Subcutaneous abdominal adipose tissue (tissue), 5 donors: ENCODE data around the gene C10orf88.

Experiments used
- H3K27ac ChIP-seq: one replicate; pipeline ENCODE4 v1.7.0; 2013; ENCODE audit warnings: low read depth, mild to moderate bottlenecking, inconsistent platforms, low read length, moderate library complexity
- H3K27me3 ChIP-seq, 5 donors: one replicate each; pipeline ENCODE4 v1.7.0; 2013; ENCODE audit warnings: low read length in 5 of 5, inconsistent platforms in 1 of 5; ENCODE audit not compliant: control insufficient read depth in 5 of 5, insufficient read depth in 4 of 5
- H3K36me3 ChIP-seq, 5 donors: one replicate each; pipeline ENCODE4 v1.7.0; 2013; ENCODE audit warnings: low read length in 5 of 5; ENCODE audit not compliant: control insufficient read depth in 5 of 5, insufficient read depth in 5 of 5
- H3K4me1 ChIP-seq, 5 donors: one replicate each; pipeline ENCODE4 v1.7.0; 2013; ENCODE audit warnings: low read length in 5 of 5, mild to moderate bottlenecking in 3 of 5, moderate library complexity in 1 of 5; ENCODE audit not compliant: control insufficient read depth in 5 of 5, insufficient read depth in 5 of 5
- H3K4me3 ChIP-seq, 5 donors: one replicate each; pipeline ENCODE4 v1.7.0; 2013; ENCODE audit warnings: low read length in 5 of 5, low read depth in 1 of 5
- H3K9ac ChIP-seq, 5 donors: one replicate each; pipeline ENCODE4 v1.7.0; 2013; ENCODE audit warnings: low read length in 5 of 5, mild to moderate bottlenecking in 4 of 5, moderate library complexity in 3 of 5
- H3K9me3 ChIP-seq, 5 donors: one replicate each; pipeline ENCODE4 v1.7.0; 2013; ENCODE audit warnings: low read length in 5 of 5; ENCODE audit not compliant: control insufficient read depth in 5 of 5
- donor health status: healthy.
- donor health status: healthy.
- donor health status: healthy.
- donor health status: healthy.
- donor health status: healthy.

Gene C10orf88

DNA sequence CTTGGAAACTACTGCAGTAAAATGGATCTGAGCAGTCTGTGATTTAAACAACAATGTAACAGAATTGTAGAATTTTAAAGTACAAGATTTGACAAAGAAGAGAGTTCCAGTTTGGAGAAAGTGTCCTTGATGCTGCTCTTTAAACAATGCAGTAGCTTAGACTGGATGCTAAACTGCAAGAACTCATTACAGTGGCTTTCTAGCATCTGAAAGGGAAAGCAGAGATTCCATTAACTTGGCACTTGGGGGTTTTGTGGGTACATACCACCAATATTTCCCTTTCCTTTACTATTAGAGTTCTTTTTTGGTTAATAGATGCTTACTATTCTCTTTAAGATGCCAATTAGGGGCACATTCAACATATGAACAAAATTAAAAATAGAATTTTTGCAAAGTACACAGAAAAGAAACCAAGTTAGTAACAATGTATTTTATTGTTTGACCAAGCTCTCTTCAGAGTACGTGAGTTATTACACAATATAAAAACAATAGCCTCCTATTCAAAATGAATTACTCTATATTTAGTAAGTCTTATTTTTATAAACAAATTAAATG lies 38.1 kb upstream of the C10orf88 start:
- no peak overlapping the region for H3K27ac ChIP-seq
- H3K27me3 ChIP-seq, result no peaks in the 10 kb centered on the region
- H3K4me1 ChIP-seq, result no peaks in the 10 kb centered on the region
- no peak overlapping the region for H3K4me3 ChIP-seq
- H3K36me3 ChIP-seq, result peaks cover 22 to 38% (median 31%) of the 10 kb centered on the region in 5 donors
- no peak overlapping the region for H3K9ac ChIP-seq
- H3K9me3 ChIP-seq, result no peaks in the 10 kb centered on the region

DNA sequence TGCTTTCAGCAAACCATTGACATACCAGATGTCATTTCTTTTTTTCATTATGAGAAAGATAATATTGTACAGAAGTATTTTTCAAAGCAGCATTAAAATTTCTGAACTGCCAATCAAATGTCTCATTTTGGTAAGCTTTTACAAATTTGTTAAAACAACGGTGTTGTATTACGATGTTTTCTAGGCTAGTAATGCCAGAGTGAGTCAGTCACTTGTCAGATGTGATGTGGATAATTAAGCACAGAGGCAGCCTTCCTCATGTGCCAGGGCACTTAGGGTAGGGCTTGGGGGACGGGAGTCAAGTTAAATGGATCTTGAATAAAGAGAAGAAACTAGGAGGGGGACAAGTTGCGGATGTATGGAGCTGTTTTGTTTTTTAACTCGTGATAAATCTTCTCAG lies 36.3 kb upstream of the C10orf88 start:
- no peaks in the 10 kb centered on the region for H3K4me1 ChIP-seq
- H3K36me3 ChIP-seq, result peaks cover 12 to 29% (median 26%) of the 10 kb centered on the region in 5 donors
- no peak overlapping the region for H3K4me3 ChIP-seq
- H3K9ac ChIP-seq, result no peak overlapping the region
- H3K9me3 ChIP-seq, result no peaks in the 10 kb centered on the region
- H3K27me3 ChIP-seq, result no peaks in the 10 kb centered on the region
- H3K27ac ChIP-seq, result no peak overlapping the region

DNA sequence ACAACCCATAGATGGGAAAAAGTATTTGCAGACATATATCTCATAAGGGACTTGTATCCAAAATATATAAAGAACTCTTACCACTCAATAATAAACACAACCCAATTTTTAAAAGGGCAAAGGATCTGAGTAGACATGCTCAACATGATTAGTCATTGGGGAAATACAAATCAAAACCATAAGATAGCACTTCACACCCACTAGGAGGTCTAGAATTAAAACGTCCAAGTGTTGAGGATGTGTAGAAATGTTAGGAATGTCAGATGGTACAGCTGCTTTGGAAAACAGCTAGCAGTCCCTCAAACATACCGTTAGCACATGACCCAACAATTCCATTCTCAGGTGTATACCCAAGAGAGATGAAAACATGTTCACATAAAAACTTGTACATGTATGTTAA lies 34.5 kb upstream of the C10orf88 start:
- Histone ChIP-seq H3K4me3 (no peak overlapping the region), H3K27me3 (no peaks in the 10 kb centered on the region), H3K9ac (no peak overlapping the region), H3K27ac (no peak overlapping the region), H3K36me3 (peaks cover 0 to 22% (median 8%) of the 10 kb centered on the region in 5 donors), H3K9me3 (no peaks in the 10 kb centered on the region), H3K4me1 (no peaks in the 10 kb centered on the region)

DNA sequence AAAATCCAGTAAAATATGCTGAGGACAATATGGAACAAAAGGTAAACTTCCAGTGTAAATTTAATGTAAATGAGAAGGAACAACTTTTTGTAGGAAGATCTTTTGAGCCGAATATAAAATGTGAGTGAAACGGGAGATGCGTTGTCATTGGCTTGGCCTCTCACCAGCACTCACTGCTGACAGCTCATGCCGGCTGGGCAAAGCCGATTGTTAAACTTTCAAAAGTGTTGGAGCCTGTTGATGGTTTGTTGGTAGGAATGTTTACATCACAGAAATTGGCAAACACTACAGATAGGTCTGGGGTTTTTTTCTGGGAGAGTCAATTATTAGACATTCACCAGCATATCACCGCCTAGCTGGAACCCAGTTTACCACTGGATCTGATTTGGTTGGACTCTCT lies 32.3 kb upstream of the C10orf88 start:
- Histone ChIP-seq H3K9ac (no peak overlapping the region), H3K36me3 (peaks cover 0 to 7% (median 0%) of the 10 kb centered on the region in 5 donors), H3K27me3 (no peaks in the 10 kb centered on the region), H3K9me3 (no peaks in the 10 kb centered on the region), H3K4me1 (no peaks in the 10 kb centered on the region), H3K4me3 (no peak overlapping the region), H3K27ac (no peak overlapping the region)

DNA sequence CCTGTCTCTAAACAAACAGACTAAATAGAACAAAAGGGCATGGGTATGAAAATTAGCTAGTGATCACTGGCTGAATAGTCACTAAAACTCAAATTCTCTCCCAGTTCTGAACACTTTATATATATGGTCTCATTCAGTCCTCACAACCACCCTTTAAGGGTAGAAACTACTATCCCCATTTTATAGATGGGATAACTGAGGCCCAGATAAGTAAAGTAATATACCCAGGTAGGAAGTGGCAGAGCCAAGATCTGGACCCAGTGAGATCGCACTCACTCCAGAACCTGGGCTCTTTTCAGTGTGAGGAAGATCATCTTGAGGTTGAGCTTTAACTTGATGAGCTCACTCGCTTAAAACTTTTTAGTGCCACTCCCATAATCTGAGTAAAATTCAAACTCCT lies 30.7 kb upstream of the C10orf88 start:
- H3K27me3 ChIP-seq, result no peaks in the 10 kb centered on the region
- no peak overlapping the region for H3K27ac ChIP-seq
- no peaks in the 10 kb centered on the region for H3K9me3 ChIP-seq
- H3K4me1 ChIP-seq, result peaks cover 0 to 12% (median 11%) of the 10 kb centered on the region in 5 donors
- no peak overlapping the region for H3K9ac ChIP-seq
- H3K36me3 ChIP-seq, result peaks cover 0 to 7% (median 0%) of the 10 kb centered on the region in 5 donors
- H3K4me3 ChIP-seq, result no peak overlapping the region

DNA sequence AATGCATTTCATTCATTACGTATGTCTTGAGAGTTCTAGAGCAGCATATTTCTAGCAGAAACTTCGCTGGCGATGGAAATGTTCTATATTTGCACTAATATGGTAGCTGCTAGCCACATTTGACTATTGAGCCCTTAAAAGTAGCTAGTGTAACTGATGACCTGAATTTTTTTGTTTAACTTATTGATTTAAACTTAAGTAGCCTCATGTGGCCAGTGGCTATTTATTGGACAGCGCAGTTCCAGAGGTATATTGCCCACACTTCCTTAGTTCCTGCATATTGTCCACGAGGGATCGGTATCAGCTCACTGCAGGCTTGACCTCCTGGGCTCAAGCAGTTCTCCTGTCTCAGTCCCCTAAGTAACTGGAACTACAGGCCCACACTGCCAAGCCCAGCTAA lies 29.9 kb upstream of the C10orf88 start:
- Histone ChIP-seq H3K9ac (no peak overlapping the region), H3K27ac (no peak overlapping the region), H3K4me3 (no peak overlapping the region), H3K36me3 (peaks cover 0 to 7% (median 0%) of the 10 kb centered on the region in 5 donors), H3K27me3 (no peaks in the 10 kb centered on the region), H3K9me3 (no peaks in the 10 kb centered on the region), H3K4me1 (peaks cover 0 to 15% (median 13%) of the 10 kb centered on the region in 5 donors)

DNA sequence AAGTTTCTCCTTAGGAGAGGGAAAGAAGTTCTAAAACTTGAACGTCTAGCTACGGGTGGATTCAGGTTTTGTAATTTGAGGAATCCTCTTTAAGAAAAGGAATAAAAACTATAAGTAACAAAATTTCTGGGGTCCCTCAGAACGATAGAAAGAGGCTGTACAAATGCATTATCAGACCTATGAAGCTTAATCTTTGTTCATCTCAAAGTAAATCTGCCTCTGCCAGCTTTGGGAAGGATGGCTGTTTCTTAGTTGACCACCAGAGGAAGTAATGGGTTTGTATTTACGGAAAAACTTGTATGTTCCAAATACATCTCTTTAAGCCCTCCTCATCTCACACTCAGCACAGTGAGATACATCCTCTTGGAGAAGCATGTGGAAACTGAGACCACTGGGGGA lies 27.0 kb upstream of the C10orf88 start:
- no peak overlapping the region for H3K27ac ChIP-seq
- peaks cover 0 to 15% (median 13%) of the 10 kb centered on the region in 5 donors for H3K4me1 ChIP-seq
- peak overlapping the region in 1 of 5 donors; percentile 19 for H3K9ac ChIP-seq

DNA sequence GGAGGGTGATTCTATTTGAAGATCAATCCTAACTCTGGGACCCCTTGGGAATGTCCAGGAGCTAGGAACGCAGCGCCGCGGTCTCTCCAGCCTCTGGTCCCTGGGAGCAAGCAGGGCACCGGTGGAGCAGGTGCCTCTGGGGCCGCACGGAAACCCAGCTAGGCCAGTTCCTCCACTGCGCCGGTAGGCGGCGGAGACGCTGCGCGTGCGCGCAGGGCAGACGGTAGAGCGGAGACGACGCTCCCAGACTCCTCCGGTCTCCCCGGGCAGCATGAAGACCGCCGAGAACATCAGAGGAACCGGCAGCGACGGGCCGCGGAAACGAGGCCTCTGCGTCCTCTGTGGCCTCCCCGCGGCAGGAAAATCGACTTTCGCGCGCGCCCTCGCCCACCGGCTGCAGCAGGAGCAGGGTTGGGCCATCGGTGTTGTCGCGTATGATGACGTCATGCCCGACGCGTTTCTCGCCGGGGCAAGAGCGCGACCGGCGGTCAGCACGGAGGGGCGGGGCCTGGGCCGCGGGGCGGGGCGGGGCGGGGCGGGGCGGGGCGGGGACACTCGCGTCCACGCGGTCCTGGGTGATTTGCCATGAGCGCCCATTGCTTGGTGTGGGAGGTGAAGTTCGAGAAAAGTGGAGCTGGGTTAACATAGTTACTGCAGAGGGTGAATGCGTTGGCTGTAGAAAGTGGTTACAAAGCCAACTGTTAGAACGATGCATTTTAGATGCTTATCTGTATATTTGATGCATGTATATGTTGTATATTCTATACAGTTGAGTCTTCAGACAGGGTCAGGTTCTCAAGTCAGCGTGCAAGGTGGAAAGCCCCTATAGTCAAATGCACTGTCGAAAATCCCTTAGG lies 26.4 kb upstream of the C10orf88 start, which contains the start of gene PSTK:
Gene PSTK (plus strand): TSS at position 193 of the 857 bp plus-strand sequence. CDS start 79 bp downstream, at position 272.
- Histone ChIP-seq H3K27me3 (no peaks in the 10 kb centered on the region), H3K27ac (peak within 1 kb of the TSS; percentile 71), H3K4me3 (peak within 1 kb of the TSS; percentile 82 to 93 (median 88)), H3K9me3 (no peaks in the 10 kb centered on the region), H3K4me1 (peaks cover 0 to 15% (median 13%) of the 10 kb centered on the region in 5 donors), H3K36me3 (peaks cover 0 to 3% (median 0%) of the 10 kb centered on the region in 5 donors), H3K9ac (peak within 1 kb of the TSS in 4 of 5 donors; percentile 76 to 86 (median 84))

More for the DNA sequence above, 27.0 kb upstream of the C10orf88 start:
- Histone ChIP-seq H3K4me3 (peak overlapping the region; percentile 64 to 91 (median 78)), H3K36me3 (peaks cover 0 to 3% (median 0%) of the 10 kb centered on the region in 5 donors), H3K9me3 (no peaks in the 10 kb centered on the region), H3K27me3 (no peaks in the 10 kb centered on the region)

DNA sequence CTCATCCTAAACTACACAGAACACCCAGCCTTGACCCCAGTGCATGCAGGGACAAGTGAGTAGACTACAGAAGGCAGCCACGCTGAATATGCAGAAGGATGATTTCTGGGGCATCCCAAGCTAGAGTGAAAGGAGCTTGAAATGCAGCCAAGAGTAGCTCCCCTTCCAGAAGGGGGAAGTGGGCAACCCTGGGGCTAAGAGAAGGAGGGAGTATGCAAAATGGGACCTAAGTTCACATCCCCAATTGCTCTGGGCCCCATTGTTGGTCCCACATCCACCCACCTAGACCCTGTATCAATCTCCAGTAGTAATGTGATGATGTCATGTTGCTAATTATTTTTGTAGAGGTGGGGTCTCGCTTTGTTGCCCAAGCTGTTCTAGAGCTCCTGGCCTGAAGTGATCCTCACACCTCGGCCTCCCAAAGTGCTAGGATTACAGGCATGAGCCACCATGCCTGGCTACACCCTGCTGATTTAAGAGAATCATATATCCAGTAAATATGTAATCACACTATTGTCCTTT lies 20.6 kb upstream of the C10orf88 start:
- Histone ChIP-seq H3K36me3 (no peaks in the 10 kb centered on the region), H3K27ac (no peak overlapping the region), H3K27me3 (no peaks in the 10 kb centered on the region), H3K9me3 (no peaks in the 10 kb centered on the region), H3K9ac (no peak overlapping the region), H3K4me1 (peaks cover 0 to 1% (median under 1%) of the 10 kb centered on the region in 5 donors), H3K4me3 (no peak overlapping the region)

DNA sequence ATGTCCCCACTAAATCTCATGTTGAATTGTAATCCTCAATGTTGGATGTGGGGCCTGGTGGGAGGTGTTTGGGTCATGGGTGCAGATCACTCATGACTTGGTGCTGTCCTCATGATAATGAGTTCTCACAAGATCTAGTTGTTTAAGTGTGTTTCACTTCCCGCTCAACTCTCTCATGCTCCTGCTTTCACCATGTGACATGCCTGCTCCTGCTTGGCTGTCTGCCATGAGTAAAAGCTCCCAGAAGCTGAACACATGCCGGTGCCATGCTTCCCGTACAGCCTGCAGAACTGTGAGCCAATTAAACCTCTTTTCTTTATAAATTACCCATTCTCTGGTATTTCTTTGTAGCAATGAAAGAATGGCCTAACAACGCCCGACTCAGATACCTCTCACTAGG lies 20.0 kb upstream of the C10orf88 start:
- no peaks in the 10 kb centered on the region for H3K36me3 ChIP-seq
- no peak overlapping the region for H3K27ac ChIP-seq
- H3K27me3 ChIP-seq, result no peaks in the 10 kb centered on the region
- no peak overlapping the region for H3K4me3 ChIP-seq
- no peaks in the 10 kb centered on the region for H3K4me1 ChIP-seq
- no peak overlapping the region for H3K9ac ChIP-seq
- H3K9me3 ChIP-seq, result no peaks in the 10 kb centered on the region
